ENCODE data around the gene ATG9A. TPM values are rescaled to one million over a fixed set of nuclear protein-coding genes. Genes with fewer than 3 reads are reported as not detected.

Gene ATG9A
- total and polyA plus RNA-seq, 12 donors: 14.1 to 103 (median 76.4) TPM

GRCh38 chr2:219213486-219214071 is 15.9 kb downstream of the ATG9A start:
- no peak for TF ChIP-seq CTCF (IDR thresholded peaks at IDR 0.05)
- intact Hi-C loops (cut with DNase I): no loop called here
- Histone ChIP-seq H3K4me3 (no peak overlapping the region), H3K36me3 (peaks cover 0 to 76% (median 21%) of the 10 kb centered on the region in 9 donors), H3K4me1 (peaks cover 5 to 32% (median 18%) of the 10 kb centered on the region in 9 donors), H3K9me3 (no peaks in the 10 kb centered on the region), H3K27me3 (no peaks in the 10 kb centered on the region), H3K27ac (no peak overlapping the region)
- DNase-seq (no peak), ATAC-seq (no peak)
- WGBS, 2 donors: 94 to 97% methylated on average over 10 of the region's 10 CpGs

- intact Hi-C loops (cut with DNase I): no loop called here
- H3K4me1 ChIP-seq: peaks cover 5 to 32% (median 17%) of the 10 kb centered on the region in 9 donors
Observed at GRCh38 chr2:219213026-219213415, 16.4 kb downstream of the ATG9A start.

GRCh38 chr2:219210886-219211362 is 18.5 kb downstream of the ATG9A start:
- ATAC-seq: no peak
- WGBS, 2 donors: 90 to 92% methylated on average over 9 of the region's 9 CpGs
- TF ChIP-seq CTCF (IDR thresholded peaks at IDR 0.05): no peak
- H3K4me1 ChIP-seq: peaks cover 8 to 29% (median 19%) of the 10 kb centered on the region in 9 donors
- H3K9me3 ChIP-seq: no peaks in the 10 kb centered on the region
- H3K36me3 ChIP-seq: peaks cover 0 to 81% (median 23%) of the 10 kb centered on the region in 9 donors
- intact Hi-C loops (cut with DNase I): no loop called here
- peak overlapping the region in 1 of 10 donors; percentile 38 for H3K27ac ChIP-seq
- no peak overlapping the region for H3K4me3 ChIP-seq
- DNase-seq: no peak
- no peaks in the 10 kb centered on the region for H3K27me3 ChIP-seq

More at GRCh38 chr2:219213026-219213415, 16.4 kb downstream of the ATG9A start:
- H3K4me3 ChIP-seq: no peak overlapping the region
- 81% methylated on average over 8 of the region's 8 CpGs for WGBS, 2 donors
- H3K36me3 ChIP-seq: peaks cover 0 to 82% (median 23%) of the 10 kb centered on the region in 9 donors
- H3K9me3 ChIP-seq: no peaks in the 10 kb centered on the region
- ATAC-seq (no peak), DNase-seq (no peak)
- no peaks in the 10 kb centered on the region for H3K27me3 ChIP-seq
- no peak overlapping the region for H3K27ac ChIP-seq
- TF ChIP-seq CTCF (IDR thresholded peaks at IDR 0.05): no peak

- H3K9me3 ChIP-seq: no peaks in the 10 kb centered on the region
- WGBS, 2 donors: 94 to 95% methylated on average over 24 of the region's 24 CpGs
- H3K36me3 ChIP-seq: peaks cover 0 to 75% (median 23%) of the 10 kb centered on the region in 9 donors
- intact Hi-C loops (cut with DNase I): no loop called here
- no peak for ATAC-seq
- H3K4me3 ChIP-seq: no peak overlapping the region
- DNase-seq: no peak
- peaks cover 8 to 31% (median 20%) of the 10 kb centered on the region in 9 donors for H3K4me1 ChIP-seq
- no peak overlapping the region for H3K27ac ChIP-seq
- TF ChIP-seq CTCF (IDR thresholded peaks at IDR 0.05): no peak
- no peaks in the 10 kb centered on the region for H3K27me3 ChIP-seq
Observed at GRCh38 chr2:219210196-219210885, 19.1 kb downstream of the ATG9A start.
